GM21367 (cell line): ENCODE results near the gene PEMT.

Source experiments
- ATAC-seq: cut with Tn5 transposase; IDR thresholded peaks from one replicate; pipeline ENCODE4 v1.9.1; 2021; ENCODE audit not compliant: unreplicated experiment

The PEMT gene

DNA sequence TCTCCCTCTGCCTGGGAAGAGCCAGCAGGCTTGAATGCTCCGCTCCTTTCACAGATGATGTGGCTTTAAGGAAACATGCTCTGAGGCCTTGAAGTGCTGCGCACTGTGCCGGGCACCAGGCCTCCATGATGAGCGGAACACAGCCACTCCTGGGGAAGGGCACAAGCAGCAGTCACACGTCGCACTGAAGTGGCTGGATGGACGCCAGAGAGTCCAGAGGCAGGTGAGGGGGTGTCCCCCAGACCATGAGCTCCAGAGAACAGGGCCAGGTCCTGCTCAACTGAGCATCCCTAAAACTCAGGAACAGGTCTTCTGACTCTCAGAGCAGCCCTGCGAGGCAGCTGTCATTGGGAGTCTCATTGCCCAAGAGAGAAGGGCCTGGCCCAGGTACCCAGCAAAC lies 35.6 kb downstream of the PEMT start:
- no peak for ATAC-seq

DNA sequence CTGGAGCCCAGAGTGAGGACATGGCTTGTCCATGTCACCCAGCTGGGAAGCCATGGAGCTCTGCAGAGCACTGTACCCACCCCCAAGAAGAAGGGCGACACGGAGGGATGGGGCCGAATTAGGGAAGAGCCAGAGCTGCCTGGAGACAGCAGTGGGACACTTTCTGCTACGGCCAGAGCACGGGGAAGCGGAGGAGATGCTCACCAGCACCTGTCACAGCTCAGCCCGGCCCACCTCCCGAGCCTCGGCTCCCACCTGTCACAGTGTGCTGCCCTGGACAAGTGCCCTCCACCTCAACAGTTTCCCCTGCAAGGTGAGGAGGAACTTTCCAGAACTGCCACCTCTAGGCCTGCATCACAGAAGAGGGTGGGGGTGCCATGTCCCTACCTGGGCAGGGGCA lies 36.4 kb downstream of the PEMT start:
- ATAC-seq, result no peak

- ATAC-seq, result no peak
Observed at GRCh38 chr17:17554266-17554665, 37.2 kb downstream of the PEMT start.

DNA sequence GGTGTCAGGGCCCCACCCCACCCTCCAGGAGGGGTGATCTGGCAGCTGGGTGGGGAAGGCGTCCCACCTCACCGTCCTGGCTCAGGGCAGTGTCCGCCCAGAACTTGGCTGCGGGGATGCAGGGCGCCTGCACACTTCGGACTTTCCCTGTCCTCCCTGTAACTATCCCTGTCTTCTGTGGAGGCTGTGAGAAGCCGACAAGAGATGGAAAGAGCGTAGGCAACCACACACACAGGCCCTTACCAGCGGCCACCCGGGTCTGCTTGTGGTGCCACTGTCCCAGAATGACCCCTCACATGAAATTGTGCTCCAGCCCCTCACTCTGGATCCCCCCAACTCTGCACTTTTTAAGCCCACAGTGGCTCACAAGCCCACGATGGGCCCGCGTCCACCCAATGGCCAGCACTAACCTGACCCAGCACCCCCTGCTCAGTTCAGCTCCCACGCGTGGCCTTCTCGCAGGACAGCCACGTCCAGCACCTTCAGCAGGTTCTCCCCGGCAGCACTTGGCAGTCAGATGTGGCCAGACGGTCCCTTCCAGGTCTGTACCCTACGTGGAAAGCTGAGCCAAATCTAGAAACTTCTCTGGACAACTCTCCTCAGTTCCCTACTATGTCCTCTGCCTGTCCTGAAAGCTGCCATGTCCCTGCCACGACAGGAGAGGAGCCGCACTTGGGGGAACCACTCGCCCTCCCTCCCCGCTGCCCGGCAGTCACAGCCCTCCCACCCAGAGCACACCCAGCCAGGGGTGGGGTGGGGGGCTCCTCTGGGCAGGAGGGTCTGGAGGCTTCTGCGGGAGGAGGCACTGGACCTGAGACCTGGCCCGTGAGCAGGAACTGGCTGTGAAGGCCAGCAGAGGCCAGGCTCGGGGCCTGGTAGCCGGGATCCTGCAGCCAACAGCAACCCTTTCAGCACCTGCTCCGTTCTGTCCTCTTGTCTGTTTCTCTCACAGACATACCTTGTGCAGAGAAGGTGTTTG lies 38.0 kb downstream of the PEMT start:
- ATAC-seq, result no peak

DNA sequence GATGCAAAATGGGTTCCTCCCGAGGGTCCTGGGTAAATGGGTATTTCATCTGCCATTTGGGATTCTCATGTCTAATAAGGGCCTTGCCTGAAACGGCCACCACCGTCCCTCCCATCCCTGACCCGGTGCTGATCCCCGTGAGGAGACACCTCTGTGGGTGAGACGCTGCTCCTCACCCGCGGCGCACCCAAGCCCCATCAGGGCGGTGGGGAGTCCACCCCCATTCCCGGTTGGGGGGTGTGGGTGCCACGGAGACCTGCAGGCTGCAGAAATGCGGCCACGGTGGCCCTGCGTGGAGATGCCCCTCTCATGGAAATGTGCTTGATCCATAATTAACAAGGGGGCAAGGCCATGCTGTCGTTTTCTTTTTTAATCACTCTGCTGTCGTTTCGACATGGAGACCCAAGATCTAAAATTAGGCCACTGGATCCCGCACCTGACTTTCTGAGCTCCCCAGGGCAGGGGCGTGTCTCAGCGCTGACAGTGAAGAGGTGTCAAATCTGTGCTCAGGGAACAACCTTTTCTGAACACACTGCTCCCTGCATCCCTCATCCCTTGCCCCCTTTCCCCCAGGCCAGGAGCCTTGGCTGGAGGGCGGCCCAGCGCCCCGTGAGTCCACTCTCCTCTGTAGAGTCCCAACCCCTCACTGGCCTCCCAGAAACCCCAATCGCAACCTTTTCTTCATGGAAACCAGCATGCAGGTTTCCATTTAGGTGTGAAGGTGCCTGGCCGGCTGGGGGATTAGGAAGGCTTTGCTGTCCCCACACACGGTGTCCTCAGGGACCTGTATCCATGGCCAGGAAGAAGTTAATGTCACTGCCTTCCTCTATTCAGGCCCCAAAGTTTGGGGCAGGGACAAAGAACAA lies 38.9 kb downstream of the PEMT start:
- no peak for ATAC-seq

- ATAC-seq, result no peak
Observed at GRCh38 chr17:17551361-17551760, 40.1 kb downstream of the PEMT start.

DNA sequence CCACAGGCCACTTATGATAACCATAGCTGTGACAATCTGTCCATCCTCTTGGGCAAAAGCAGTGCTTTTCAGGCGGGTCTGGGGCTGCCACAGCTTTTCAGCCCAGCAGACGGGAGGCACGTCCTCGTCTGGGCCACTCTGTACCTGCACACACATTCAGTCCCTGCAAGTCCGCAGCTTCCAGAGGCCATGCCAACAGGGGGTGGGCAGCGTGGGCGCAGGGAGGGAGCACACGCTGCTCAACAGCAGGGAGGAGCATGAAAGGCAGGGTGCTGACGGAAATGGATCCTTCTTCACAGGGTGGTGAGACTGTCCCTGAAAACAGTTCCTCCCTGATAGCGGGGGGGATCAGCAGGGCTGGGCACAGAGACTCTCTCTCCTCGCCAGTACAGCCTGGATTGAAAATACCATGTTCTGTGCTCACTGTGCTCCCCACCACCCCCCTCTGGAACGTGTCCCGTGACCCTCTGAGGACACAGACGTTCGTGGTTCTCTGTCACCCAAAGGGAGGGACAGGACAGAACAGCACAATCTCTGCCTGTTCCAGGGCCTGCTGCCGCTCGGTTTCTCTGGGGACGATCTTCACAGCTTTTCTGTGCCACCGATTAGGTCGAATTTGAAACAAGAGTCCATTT lies 41.7 kb downstream of the PEMT start:
- ATAC-seq, result no peak

DNA sequence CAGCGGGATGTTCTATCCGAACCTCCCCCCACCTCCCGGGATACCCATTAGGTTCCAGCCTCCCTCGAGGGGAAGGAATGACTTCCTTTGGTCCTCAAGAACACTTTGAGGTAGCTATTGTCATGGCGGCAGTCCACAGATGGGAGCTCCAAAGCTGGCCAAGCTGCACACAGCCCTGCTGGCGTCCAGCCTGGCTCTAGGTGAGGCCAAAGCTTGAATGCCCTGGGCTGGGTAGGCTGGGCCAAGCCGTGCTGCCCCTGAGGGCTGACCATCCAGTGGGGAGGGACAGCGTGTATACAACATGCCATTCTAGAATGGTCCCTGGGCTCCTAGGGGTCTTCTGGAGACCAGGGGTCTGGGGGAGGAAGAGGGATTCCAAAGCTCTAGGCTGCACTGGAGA lies 43.5 kb downstream of the PEMT start:
- no peak for ATAC-seq

GRCh38 chr17:17547210-17547764 lies 44.2 kb downstream of the PEMT start:
- no peak for ATAC-seq

DNA sequence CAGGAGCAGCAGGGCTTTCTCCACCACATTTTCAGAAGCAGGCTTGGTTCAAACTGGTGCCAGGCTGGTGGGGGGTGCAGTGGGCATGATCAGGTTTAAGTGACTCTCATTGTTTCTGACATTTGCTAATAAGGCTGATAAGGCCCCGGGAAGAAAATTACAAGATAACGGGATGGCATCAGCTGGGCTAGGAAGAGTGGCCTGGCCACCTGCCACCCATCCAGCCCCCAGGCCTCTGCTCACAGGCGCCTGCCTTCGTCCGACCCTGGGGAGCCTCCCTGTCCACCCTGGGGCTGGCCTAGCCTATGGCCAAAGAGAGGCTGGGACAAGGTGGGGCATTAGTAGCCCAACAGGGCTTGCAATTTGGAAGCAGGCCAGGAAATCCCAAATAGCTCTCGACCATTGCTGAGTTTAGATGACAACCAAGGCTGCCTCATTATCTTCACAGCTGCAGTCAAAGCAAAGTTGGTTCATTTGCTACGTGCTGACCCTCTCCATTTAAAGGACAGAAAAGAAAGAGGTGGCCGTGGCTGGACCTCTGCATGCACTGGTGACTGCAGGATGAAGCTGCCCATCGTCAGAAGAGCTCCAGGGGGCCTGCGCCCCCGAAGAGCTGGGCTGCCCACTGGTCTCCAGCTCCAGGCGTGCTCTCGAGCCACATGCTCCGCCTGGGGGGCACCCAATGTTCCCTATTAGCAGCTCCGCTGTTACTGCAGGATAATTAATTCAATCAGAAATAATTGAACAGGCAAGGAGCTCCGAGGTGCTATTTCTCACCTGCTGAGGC lies 44.9 kb downstream of the PEMT start:
- no peak for ATAC-seq

DNA sequence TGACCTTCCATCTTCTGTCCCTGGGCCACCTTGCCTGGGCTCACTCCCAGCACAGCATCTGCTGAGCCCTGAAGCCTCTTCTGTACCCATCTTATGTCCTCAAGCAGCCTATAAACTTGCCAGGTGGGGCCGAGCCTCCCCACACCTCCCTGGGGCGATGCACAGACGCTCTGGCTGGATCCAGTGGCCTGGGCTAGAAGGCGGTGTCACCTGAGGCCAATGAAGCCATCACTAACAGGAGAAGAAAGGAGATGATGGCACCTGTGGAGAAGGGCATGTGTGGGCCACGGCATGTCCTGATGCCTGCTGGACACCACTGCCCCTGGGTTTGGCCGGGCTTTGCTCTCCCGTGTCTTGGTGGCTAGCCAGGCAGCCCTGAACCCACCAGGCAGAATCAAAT lies 45.5 kb downstream of the PEMT start:
- ATAC-seq, result no peak

GRCh38 chr17:17545031-17545820 lies 46.3 kb downstream of the PEMT start:
- no peak for ATAC-seq

DNA sequence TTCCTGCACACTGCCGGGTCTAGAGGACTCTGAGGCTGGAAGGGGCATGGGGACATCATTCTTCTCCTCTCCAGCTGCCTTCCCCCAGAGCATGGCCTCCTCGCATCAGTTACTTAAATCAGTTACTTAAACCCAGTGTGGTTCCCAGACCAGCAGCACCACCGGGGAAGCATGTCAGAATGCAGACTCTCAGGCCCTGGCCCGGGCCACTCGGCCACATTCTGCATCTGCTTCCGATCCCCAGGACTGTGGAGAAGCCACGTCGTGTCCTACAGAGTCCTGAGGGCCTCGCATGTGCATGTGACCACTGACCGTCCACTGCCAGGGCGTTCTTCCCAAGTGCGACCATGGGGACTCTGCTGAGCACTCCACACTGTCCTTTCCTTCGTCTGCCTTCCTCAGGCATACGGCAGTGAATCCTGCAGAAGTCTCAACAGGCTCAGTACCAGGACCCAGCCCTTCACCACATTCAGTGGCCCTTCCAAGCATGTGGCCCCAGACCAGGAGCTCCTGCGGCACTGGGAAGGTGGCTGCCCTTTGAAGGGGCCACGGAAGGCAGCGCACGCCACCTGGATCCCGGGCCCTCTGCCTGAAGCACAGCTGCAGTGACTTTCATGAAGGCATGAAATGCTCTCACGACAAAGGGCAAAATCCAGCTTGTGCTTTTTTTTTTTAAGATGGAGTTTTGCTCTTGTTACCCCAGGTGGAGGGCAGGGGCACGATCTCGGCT lies 48.4 kb downstream of the PEMT start:
- ATAC-seq, result no peak

DNA sequence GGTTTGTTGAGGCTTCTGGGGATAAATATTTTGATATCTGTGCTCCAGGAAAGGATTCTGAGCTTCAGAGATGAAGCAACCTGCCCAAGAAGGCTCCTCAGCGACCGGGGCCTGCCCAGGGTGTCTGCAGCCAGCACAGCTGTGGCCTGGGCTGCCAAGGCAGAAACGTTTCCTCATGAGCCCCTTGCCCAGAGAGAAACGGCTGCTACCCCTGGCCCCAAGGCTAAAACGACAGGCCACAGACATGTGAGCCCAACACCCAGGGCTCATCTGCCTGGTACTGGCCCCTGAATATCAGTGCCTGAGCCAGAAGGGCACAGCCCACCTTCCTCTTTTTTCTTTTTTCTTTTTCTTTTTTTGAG lies 49.9 kb downstream of the PEMT start:
- ATAC-seq, result no peak

GRCh38 chr17:17540935-17541639 lies 50.4 kb downstream of the PEMT start:
- no peak for ATAC-seq

DNA sequence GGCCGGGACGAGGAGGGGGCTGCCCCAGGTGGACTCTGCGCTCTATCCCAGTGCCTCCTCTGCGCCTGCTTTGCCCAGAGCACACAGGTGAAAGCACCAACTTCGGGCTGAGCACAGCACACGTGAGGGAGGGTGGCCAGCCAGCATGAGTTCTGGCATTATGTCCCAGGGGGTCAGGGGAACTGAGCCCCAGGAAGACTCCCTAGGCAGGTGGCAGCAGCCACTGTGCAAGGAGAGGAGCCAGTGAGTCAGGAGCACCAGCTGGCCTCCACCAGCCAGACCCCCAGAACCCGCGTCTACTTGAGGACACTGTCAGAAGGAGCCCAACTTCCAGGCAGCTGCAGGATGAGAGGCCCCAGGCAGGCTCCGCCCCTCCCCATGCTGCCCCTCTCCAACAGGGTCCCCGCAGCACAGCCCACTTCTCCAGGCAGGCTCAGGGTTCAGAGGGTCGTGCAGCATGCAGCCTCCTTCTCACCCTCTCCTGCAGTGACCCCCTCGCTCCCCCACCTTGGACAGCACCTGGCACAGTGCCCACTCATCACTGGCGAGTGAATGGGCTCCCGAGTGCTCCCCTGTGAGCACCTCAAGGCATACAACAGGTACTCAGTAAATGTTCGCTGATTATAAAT lies 51.1 kb downstream of the PEMT start:
- no peak for ATAC-seq

DNA sequence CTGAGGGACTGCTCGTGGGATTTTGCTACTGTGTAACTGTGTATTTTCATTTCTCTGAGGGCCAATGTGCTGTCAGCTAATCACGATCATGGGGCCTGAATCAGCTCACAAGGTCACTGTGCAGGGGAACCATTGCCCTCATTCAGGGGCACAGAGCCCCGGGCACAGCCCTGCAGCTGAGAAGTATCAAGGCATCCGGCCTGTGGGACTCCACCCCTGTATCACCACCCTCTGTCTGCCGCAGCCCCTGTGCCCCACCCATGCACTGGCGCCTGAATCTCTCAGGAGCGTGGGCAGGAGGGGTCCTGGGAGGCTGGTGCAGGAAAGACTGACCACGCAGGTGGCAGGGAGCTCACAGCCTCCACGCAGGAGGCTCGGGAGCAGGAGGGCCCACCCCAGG lies 51.9 kb downstream of the PEMT start:
- no peak for ATAC-seq
